ENCODE results near the gene CDKN2AIPNL.
"Not testable (repeated sequence)": the region's sequence is repeated elsewhere in the genome, so short reads cannot be mapped to it uniquely, and the experiment has no call there.

The CDKN2AIPNL gene

DNA sequence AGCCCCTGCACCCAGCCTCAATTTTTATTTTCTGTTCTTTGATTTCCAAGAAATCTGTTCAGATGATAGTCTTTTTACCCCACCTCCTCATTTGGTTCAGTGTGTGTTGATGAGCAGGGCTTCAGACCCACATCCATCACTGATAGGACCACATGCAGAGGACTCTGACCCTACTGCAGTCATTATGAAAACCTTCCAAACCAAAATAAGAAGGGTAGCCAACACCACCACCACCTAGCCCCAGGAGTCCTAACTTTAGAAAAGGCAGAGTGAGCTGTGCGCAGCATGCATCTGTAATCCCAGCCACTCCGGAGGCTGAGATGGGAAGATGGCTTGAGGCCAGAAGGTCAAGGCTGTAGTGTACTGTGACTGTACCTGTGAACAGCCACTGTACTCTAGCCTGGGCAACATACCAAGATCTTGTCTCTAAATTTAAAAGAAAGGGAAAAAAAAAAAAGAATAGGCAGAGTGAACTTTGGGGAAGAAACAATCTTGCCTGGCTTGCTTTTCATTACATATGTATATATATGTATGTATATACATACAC is 13.0 kb downstream of the CDKN2AIPNL start:
- no peak for DNase-seq (ENCODE audit: low read depth)

DNA sequence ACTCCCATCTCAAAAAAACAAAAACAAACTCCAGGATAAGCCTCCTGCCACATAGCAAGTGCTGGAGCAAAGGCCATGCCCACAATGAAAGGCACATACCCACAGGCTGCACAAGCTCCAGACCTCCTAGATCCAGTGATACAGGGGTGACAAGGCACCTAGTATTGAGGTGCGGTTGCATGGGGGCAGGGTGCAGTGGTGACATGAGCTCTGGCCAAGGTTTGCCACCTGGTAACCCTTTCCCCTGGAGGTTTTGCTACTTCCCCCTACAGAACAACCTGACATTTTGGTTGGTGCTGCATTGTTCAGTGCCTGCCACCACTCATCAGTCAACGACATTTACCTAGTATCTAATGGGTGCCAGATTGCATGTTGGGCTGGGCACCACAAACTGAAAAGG is 14.5 kb downstream of the CDKN2AIPNL start:
- no peak for DNase-seq (ENCODE audit: low read depth)

DNA sequence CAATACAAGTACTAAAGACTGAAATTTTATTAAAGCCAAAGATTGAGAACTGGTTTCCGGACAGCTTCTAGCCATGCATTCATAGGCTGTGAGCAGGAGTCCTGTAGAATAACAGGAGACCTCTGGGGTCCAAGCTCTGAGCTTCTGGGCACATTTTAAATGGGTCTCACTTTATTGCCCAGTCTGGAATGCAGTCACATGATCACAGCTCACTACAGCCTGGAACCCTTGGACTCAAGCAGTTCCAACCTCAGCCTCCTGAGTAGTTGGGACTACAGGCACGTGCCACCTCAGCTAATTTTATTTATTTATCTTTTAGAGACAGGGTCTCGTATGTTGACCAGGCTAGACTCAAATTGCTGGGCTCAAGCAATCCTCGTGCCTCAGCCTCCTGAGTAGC is 15.4 kb downstream of the CDKN2AIPNL start:
- no peak for DNase-seq (ENCODE audit: low read depth)

DNA sequence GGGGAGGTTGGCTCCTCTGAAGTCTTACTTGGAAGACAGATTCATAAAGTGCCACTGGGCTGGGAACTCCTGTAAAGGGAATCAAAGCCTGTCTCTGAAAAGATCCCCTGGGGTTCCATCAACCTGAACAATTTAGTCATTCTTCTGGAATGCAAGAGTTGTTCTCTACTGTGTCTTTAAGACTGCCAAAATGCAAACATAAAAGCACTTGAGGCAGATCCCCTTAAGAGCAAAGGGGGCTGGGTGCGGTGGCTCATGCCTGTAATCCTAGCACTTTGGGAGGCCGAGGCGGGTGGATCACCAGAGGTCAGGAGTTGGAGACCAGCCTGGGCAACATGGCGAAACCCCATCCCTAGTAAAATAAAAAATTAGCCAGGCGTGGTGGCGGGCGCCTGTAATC is 16.7 kb downstream of the CDKN2AIPNL start:
- DNase-seq (ENCODE audit: low read depth), result no peak

DNA sequence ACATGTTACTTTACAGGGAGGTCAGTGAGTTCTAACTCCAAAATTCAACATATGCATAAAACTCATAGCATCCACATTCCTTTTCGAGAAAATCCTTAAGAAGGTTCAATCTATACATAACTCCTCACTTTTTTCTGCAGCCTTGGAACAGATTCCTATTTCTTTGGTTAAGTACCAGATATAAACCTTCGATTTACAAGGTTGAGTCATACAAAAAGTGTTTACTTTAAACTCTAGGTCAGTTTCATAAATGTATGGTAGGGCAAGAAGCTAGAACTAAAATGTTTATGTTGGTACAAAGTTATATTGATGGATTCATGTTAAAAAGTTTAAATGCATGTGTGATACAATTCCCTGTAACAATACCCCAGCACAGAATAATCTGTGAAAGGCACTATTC is 19.4 kb downstream of the CDKN2AIPNL start:
- no peak for DNase-seq (ENCODE audit: low read depth)

DNA sequence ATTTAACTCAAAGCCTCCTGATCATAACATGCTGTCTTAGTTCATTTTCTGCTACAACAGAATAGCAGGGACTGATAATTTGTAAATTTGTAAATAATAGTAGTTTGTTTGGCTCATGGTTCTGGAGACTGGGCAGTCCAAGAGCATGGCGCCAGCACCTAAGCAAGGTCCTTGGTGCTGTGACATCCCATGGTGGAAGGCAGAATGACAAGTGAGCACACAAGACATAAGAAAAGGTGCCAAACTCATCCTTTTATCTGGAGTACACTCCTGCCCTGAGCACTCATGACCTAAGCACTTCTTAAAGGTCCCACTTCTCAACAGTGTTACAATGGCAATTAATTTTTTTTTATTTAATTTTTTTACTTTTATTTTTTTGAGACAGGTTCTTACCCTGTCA is 24.2 kb downstream of the CDKN2AIPNL start:
- no peak for DNase-seq (ENCODE audit: low read depth)

DNA sequence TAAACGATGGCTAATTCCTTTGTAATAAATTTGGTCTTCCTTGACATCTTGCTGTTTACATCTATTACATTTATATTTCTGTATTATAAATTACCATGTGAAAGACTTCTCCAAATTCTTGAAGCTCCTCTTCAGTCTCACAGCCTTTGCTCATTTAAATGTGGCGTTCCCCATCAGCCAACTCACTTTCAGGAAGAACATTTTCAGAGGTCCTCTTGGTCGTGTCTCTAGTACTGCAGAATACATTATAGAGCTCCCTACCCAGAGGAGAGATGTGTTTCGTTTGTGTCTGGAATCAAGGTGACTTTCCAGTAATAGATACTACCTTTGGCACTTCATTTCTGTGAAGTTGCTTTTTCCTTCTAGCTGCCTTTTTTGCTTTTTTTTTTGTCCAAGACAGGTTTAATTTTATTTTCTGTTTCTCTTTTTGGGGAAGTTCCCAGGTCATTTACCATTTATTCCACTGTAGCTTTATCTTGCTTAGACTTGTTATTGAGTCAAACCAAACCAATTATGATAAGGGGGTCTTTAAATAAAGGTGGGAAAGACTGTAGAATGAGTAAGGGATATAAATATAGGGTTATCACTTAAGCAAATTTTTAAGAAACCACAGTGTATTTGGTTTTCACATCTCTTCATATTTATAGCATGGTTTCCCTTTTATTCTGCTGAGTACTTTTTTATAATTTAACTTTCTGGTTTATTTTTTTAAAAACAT is 27.5 kb downstream of the CDKN2AIPNL start:
- DNase-seq (ENCODE audit: low read depth), result no peak

DNA sequence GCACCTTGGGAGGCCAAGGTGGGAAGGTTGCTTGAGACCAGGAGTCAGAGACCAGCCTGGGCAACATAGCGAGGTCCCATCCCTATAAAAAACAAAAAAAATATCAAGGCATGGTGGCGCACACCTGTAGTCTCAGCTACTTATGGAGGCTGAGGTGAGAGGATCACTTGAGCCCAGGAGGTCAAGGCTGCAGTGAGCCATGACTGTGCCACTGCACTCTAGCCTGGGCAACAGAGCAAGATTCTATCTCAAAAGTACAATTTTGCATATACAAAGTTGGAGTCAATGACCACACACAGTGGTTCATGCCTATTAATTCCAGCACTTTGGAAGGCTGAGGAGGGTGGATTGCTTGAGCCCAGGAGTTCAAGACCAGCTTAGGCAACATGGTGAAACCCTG is 29.5 kb downstream of the CDKN2AIPNL start:
- not testable (repeated sequence) for DNase-seq (ENCODE audit: low read depth)

DNA sequence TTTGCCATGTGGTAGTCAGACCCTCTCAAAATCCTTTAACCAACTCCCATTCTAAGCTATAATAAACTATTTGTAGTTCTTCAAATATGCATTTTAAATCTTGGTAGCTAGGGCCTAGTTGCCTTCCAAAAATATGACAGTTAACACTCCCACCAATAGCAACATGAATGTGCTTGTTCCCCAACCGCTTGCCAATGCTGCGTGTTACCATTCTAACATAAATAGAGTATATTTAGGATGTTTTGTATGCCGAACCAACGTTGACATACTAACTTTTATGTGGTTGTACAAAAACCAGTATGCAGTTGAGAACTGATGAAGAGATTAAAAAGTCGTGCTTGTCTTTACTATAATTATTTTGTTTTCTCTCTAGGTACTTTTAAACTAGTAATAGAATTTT is 31.3 kb downstream of the CDKN2AIPNL start:
- DNase-seq (ENCODE audit: low read depth), result no peak

DNA sequence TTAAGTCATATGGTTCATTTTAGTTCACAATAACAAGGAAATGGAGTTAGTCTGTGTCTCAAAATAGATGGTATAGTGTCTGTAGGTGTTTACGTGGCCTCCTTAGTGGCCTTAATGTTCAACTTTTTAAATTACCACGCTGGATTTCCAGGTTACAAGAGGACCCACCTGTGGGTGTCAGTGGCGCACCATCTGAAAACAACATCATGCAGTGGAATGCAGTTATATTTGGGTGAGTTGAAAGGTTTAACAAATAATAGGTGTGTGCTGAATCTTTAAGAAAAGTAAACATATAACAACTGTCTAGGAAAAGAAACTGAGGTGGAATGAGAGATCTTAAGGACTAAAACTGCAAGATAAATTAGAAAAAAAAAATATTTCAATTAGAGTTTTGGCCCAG is 37.4 kb downstream of the CDKN2AIPNL start:
- DNase-seq (ENCODE audit: low read depth), result no peak

DNA sequence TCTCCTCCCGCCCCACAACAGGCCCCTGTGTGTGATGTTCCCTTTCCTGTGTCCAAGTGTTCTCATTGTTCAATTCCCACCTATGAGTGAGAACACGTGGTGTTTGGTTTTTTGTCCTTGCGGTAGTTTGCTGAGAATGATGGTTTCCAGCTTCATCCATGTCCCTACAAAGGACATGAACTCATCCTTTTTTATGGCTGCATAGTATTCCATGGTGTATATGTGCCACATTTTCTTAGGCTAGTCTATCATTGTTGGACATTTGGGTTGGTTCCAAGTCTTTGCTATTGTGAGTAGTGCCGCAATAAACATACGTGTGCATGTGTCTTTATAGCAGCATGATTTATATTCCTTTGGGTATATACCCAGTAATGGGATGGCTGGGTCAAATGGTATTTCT is 38.0 kb downstream of the CDKN2AIPNL start:
- not testable (repeated sequence) for DNase-seq (ENCODE audit: low read depth)

DNA sequence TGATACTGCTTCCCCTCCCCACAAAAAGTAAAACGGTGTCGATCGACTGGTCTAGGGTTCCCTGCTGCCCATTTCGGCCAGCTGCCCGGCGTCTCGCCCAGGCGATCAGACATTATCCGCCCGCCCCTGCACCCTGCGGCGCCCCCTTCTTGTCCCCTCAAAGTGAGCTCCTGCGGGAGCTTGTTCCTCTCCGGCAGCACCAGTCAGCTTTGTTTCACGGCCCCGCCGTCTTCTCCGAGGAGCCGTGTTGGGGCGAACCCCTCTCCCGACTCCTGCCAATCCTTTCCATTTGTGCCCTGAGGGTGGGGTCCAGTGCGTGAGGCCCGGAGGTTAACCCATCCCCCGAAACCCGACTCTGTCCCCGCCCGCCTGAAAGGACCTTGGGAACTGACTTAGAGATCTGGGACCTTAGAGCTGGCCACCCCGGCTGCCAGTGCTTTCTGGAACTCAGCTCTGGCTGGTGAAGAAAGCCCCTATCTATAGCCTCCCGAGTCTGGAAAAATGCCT is 39.8 kb downstream of the CDKN2AIPNL start:
- DNase-seq (ENCODE audit: low read depth), result peak; percentile 31

DNA sequence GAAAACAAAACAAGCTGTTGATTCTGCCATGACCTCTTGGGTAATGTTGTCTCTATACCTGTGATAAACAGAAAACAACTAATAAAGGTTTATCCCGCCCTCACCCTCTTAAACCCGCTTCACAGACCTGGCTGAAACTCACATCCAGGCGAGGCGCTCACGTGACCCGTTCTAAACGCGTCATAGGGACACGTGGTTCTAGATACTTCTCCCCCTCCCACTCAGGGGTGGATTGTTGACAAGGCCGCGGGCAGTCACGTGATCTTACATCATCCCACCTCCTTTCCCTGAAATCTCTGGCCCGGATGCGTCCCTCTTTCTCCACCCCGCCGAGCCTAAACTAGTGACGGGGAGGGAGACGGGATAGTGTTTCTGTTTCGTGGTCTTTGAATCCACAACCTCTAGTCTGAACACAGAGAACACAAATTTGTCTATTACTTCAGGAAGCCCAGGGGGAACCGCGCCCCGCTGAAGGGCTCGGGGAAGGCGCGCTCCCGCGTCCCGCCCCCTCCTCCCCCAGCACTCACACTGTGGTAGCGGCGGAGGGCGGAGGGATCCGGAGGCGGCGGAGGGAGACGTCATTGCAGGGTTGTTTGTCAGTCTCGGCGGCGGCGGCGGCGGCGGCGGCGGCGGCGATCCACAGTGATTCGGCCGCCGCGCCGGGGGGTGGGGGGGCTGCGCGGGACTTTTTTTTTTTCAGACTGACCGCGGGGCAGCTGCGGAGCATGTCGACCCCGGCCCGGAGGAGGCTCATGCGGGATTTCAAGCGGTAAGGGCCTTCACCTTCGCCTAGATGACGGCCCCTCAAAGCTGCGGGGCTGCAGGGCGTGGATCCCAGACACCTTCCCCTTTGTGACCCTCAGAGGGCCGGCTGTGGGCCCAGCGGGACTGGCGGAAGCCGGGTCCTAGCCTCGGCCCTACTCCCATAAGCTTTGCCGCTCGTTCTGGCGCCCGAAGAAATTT is 40.5 kb downstream of the CDKN2AIPNL start, which contains the start of gene UBE2B:
Gene UBE2B, plus strand, starts transcription at position 699 of the 963 bp plus-strand sequence. Its CDS starts 27 bp downstream, at position 726.
- peak; percentile 88 for DNase-seq (ENCODE audit: low read depth)

DNA sequence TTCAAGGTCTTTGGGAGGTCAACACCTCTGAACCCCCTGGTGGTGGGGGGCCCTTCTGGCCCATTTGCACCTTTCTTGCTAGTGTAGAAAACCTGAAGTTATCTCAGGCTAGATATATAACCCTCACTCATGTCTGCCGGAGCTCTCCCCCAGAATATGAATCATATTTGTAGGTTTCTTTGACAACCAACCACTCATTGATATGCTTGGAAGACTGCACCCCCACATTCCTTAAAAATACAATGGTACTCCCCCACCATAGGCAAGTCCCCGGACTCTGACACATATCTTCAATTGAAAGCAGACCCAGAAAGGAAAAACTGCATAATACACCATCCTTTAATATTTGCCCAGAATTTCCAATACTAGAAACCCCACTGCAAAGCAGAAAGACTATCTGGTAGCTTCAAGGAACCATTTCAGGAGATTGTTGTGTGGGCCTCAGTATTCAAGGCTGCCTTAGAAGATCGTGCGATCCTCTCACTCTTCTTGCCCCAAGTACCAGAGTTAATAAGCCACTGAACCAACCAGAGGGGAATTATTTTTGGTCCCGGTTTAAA is 41.3 kb downstream of the CDKN2AIPNL start:
- DNase-seq (ENCODE audit: low read depth), result no peak

DNA sequence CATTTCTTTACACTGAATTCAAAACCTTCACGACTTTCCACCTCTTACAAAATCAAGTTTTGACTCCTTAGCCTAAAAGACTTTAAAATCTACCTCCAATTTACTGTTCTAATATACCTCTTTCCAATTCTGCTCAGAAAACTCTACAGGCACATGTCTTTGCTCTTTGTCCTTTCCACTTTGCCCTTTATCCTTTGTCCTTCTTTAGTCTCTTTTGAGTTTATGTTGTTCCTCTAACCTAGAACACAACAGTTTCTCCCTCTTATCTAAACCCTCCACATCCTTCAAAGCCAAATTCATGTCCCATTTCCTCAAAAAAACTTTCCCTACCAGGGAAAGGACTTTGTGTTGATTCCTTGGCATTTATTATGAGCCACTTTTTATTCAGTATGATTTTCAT is 46.1 kb downstream of the CDKN2AIPNL start:
- no peak for DNase-seq (ENCODE audit: low read depth)

DNA sequence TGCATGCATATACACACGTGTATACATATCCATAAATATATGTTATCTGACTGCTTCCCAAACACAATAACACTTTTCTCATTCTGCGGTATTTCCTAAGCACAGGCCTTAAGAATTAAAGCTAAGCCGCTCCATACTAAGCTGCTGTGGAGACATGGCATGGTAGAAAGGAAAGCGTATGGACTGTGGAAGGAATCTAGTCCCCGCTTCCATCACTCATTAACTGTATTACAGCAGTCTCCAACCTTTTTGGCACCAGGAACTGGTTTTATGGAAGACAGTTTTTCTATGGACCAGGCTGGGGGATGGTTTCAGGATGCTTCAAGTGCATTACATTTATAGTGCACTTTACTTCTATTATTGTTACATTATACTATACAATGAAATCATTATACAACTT is 56.0 kb downstream of the CDKN2AIPNL start:
- DNase-seq (ENCODE audit: low read depth), result no peak

Measured in activated T-cell treated with anti-CD3 and anti-CD28 coated beads for 48 hours (primary cell).